ENCODE data around the gene KRT79. TPM values are rescaled to one million over a fixed set of nuclear protein-coding genes. Genes with fewer than 3 reads are reported as not detected.

KRT79 gene
- total RNA-seq, 4 donors from 2014 or later: not detected

DNA sequence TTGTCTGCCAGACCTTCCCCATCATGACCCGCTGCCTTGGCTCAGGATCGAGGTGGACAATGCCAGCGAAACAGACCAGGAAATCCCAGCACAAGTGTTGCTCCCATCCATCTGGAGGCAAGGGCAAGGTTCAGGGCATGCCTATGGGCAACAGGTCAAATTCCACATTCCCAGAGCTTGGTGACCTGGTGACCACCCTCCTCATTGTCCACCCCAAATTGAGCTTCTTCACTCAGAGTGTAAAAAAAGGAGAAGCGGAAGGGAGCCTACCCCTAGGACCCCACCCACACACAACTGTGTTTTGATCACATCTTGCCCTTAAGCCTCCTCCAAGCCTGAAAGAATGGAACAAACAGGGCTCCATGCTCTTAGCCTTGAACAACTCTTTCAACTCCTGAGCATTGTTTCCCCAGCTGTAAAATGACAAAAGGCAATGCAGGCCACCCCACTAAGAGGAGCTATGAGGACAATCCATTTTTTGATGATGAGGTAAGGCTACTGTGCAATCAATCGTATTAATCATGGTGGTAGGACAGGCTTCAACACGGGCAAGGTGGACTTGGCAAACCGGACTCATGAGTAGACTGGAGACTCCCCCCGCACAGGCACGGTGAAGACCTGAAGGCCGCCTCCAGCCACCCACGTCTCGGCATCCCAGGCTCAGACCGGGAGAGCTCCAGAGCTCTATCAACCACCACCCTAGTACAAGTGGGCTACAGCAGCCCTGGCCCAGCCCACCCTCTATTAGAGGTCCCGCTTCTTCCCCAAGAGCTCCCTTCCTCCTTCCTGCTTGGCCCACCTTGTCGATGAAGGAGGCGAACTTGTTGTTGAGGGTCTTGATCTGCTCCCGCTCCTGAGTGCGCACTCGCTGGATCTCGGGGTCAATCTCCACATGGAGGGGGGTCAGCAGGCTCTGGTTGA, 866 bp downstream of the KRT79 start:
- H3K9me3 ChIP-seq: no peaks in the 10 kb centered on the region
- H3K27me3 ChIP-seq: peaks cover 35% of the 10 kb centered on the region
- no peak overlapping the region for H3K4me3 ChIP-seq
- H3K27ac ChIP-seq: no peak overlapping the region
- no peaks in the 10 kb centered on the region for H3K4me1 ChIP-seq
- TF ChIP-seq EP300 (IDR thresholded peaks at IDR 0.05) (no peak), POLR2AphosphoS5 (IDR thresholded peaks at IDR 0.05) (no peak), POLR2A (IDR thresholded peaks at IDR 0.05) (no peak)
- TF ChIP-seq, protein P1, sequence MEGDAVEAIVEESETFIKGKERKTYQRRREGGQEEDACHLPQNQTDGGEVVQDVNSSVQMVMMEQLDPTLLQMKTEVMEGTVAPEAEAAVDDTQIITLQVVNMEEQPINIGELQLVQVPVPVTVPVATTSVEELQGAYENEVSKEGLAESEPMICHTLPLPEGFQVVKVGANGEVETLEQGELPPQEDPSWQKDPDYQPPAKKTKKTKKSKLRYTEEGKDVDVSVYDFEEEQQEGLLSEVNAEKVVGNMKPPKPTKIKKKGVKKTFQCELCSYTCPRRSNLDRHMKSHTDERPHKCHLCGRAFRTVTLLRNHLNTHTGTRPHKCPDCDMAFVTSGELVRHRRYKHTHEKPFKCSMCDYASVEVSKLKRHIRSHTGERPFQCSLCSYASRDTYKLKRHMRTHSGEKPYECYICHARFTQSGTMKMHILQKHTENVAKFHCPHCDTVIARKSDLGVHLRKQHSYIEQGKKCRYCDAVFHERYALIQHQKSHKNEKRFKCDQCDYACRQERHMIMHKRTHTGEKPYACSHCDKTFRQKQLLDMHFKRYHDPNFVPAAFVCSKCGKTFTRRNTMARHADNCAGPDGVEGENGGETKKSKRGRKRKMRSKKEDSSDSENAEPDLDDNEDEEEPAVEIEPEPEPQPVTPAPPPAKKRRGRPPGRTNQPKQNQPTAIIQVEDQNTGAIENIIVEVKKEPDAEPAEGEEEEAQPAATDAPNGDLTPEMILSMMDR (IDR thresholded peaks at IDR 0.05): no peak
- ATAC-seq: no peak
- H3K36me3 ChIP-seq: no peaks in the 10 kb centered on the region
- 76 to 86% methylated on average over 3 to 4 of the region's 20 CpGs for WGBS, 2 donors (ENCODE audit: low coverage in 1 of 2)

DNA sequence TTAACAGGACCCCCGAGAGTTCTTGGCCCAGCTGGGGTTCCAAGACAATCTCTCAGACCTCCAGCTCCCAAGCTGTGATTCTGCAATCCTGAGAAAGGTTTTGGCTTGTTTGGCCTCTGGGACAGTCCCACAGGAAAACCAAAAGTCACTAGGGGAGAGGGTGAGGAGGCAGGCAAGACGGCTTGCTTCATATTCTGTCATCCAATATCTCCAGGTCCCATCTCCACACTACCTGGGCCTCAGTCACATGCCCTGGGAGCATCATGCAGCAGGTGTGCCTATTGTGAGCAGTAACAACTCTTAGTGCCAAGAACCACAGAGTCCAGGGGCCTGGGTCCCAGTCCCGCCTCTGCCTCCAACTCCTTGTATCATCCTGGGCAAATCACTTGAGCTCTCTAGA, 1.7 kb downstream of the KRT79 start:
- H3K4me1 ChIP-seq: no peaks in the 10 kb centered on the region
- no peak overlapping the region for H3K4me3 ChIP-seq
- TF ChIP-seq POLR2AphosphoS5 (IDR thresholded peaks at IDR 0.05) (no peak), EP300 (IDR thresholded peaks at IDR 0.05) (no peak), POLR2A (IDR thresholded peaks at IDR 0.05) (no peak)
- TF ChIP-seq, protein P1 (IDR thresholded peaks at IDR 0.05): no peak
- no peak overlapping the region for H3K27ac ChIP-seq
- no peaks in the 10 kb centered on the region for H3K9me3 ChIP-seq
- no peak for ATAC-seq
- H3K27me3 ChIP-seq: peaks cover 27% of the 10 kb centered on the region
- H3K36me3 ChIP-seq: no peaks in the 10 kb centered on the region
- 78 to 86% methylated on average over 2 to 3 of the region's 3 CpGs for WGBS, 2 donors (ENCODE audit: low coverage in 1 of 2)

DNA sequence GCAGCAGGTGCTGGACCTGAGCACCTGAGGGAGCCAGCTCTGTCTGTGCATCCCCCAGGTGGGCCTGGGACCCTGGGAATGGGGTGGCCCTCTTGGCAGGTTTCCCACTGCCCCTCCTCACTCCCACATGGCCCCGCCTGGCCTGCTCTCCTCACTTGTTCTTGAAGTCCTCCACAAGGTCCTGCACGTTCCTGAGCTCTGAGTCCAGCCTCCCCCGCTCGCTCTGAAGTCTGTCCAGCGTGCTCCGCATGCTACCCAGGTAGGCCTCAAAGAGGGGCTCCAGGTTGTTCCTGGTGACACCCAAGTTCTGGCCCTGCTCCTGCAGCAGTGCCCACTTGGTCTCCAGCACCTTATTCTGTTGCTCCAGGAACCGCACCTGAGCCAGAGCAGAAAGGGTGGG, 2.9 kb downstream of the KRT79 start:
- H3K27ac ChIP-seq: no peak overlapping the region
- no peaks in the 10 kb centered on the region for H3K9me3 ChIP-seq
- H3K4me3 ChIP-seq: no peak overlapping the region
- TF ChIP-seq EP300 (IDR thresholded peaks at IDR 0.05): no peak
- TF ChIP-seq, protein P1 (IDR thresholded peaks at IDR 0.05): no peak
- no peak for TF ChIP-seq POLR2A (IDR thresholded peaks at IDR 0.05)
- no peak for TF ChIP-seq POLR2AphosphoS5 (IDR thresholded peaks at IDR 0.05)
- peaks cover 24% of the 10 kb centered on the region for H3K27me3 ChIP-seq
- ATAC-seq: no peak
- no peaks in the 10 kb centered on the region for H3K4me1 ChIP-seq
- no peaks in the 10 kb centered on the region for H3K36me3 ChIP-seq
- WGBS, 2 donors (ENCODE audit: low coverage in 1 of 2): 69% methylated on average over 2 of the region's 7 CpGs; no CpG with 5 or more reads in 1 of the 2 donors

DNA sequence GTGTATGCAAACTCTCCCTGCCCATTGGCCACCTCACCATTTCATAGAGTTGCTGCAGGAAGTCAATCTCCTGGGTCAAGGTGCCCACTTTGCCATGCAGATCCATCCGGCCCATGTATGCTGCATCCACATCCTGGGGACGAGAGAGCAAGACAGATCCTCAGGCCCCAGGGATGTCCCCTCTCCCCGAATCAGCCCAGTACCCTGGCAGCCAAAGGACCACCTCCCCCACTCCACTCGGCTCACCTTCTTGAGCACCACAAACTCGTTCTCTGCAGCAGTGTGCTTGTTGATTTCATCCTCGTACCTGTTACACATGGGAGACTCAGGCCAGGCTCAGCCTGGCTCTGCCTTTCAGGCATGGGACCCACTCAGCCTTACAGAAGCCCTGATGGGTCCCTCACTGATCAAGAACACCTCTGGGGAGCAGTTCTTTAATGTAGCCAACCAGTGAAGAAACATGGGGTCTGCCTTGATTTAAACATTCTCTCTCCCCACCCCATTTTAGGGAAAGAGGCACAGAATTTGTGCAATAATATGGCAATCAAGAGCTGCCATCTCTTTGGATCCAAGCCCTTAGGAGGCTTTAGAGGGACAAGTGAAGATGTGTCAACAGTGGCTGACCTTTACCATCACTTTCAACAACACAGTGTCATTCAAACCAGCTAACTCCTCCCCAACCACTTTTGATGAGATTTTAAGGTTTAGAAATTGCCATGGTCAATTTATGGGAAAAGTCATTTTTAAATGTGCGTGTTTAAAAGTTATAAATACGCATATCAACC, 3.9 kb downstream of the KRT79 start:
- TF ChIP-seq, protein P1 (IDR thresholded peaks at IDR 0.05): no peak
- TF ChIP-seq POLR2A (IDR thresholded peaks at IDR 0.05) (no peak), EP300 (IDR thresholded peaks at IDR 0.05) (no peak), POLR2AphosphoS5 (IDR thresholded peaks at IDR 0.05) (no peak)
- no peak overlapping the region for H3K27ac ChIP-seq
- 76 to 82% methylated on average over 3 to 7 of the region's 8 CpGs for WGBS, 2 donors (ENCODE audit: low coverage in 1 of 2)
- no peaks in the 10 kb centered on the region for H3K4me1 ChIP-seq
- peaks cover 13% of the 10 kb centered on the region for H3K27me3 ChIP-seq
- H3K4me3 ChIP-seq: no peak overlapping the region
- no peak for ATAC-seq
- H3K9me3 ChIP-seq: no peaks in the 10 kb centered on the region
- H3K36me3 ChIP-seq: no peaks in the 10 kb centered on the region

All from gastroesophageal sphincter (tissue), 4 donors.